Keratinocyte (primary cell): ENCODE measurements around the gene ANTKMT. TPM values are rescaled to one million over a fixed set of nuclear protein-coding genes. Genes with fewer than 3 reads are reported as not detected.
A peak's percentile ranks its signal among the peaks of the same experiment; 100 is the strongest.

ENCODE experiments used
- DNase-seq: peaks from one replicate; pipeline ENCODE4 v3.0.0-alpha.2; 2011; ENCODE audit warnings: low read depth, missing footprints, low spot score
- FAIRE-seq: peaks from 2 replicates; lab custom pipeline; 2011; peaks lifted over from hg19 to GRCh38; lab: Jason Lieb, UNC
- H2AFZ ChIP-seq: 2 replicates; pipeline ENCODE4 v1.6.0; 2012; ENCODE audit warnings: low read length, control low read depth, inconsistent platforms; ENCODE audit not compliant: control insufficient read depth
- H3K27ac ChIP-seq: 2 replicates; pipeline ENCODE4 v1.5.1; 2011; ENCODE audit warnings: low read length; ENCODE audit not compliant: control insufficient read depth, insufficient read depth
- H3K27me3 ChIP-seq: 3 replicates; pipeline ENCODE4 v1.6.0; 2011; ENCODE audit warnings: low read length; ENCODE audit not compliant: control insufficient read depth, insufficient read depth; ENCODE audit errors: extremely low read depth
- H3K36me3 ChIP-seq, 2 experiments: 2 replicates in 1 of 2; 3 replicates in 1 of 2; pipeline ENCODE4 v1.5.1; 2011; ENCODE audit warnings: low read length in 2 of 2, mild to moderate bottlenecking in 1 of 2; ENCODE audit not compliant: control insufficient read depth in 2 of 2, insufficient read depth in 2 of 2; ENCODE audit errors: extremely low read depth in 1 of 2
- H3K4me1 ChIP-seq: 3 replicates; pipeline ENCODE4 v1.5.1; 2011; ENCODE audit warnings: low read length; ENCODE audit not compliant: control insufficient read depth, insufficient read depth; ENCODE audit errors: extremely low read depth
- H3K4me2 ChIP-seq: 3 replicates; pipeline ENCODE4 v1.6.0; 2011; ENCODE audit warnings: low read depth, low read length; ENCODE audit not compliant: control insufficient read depth, insufficient read depth; ENCODE audit errors: extremely low read depth
- H3K4me3 ChIP-seq, 3 experiments: fragments of 200-600 bp in 1 of 3; sonication (generic) in 1 of 3; 2 replicates in 2 of 3; 3 replicates in 1 of 3; pipeline ENCODE4 v1.5.1; 2011 to 2016; ENCODE audit warnings: low read length in 3 of 3, mild to moderate bottlenecking in 3 of 3, control low read depth in 2 of 3, inconsistent platforms in 1 of 3, low read depth in 1 of 3, mixed read lengths in 1 of 3, mixed run types in 1 of 3, moderate library complexity in 1 of 3; ENCODE audit not compliant: control insufficient read depth in 2 of 3, insufficient read depth in 2 of 3; ENCODE audit errors: extremely low read depth in 1 of 3
- H3K79me2 ChIP-seq: 2 replicates; pipeline ENCODE4 v1.6.0; 2012; ENCODE audit warnings: low read length; ENCODE audit not compliant: control insufficient read depth, insufficient read depth
- H3K9ac ChIP-seq: 3 replicates; pipeline ENCODE4 v1.6.0; 2011; ENCODE audit warnings: low read length; ENCODE audit not compliant: control insufficient read depth, insufficient read depth; ENCODE audit errors: extremely low read depth
- H3K9me1 ChIP-seq: 3 replicates; pipeline ENCODE4 v1.6.0; 2011; ENCODE audit warnings: low read length; ENCODE audit not compliant: control insufficient read depth, insufficient read depth; ENCODE audit errors: extremely low read depth
- H3K9me3 ChIP-seq: 2 replicates; pipeline ENCODE4 v1.5.1; 2012; ENCODE audit warnings: low read depth, low read length; ENCODE audit not compliant: control insufficient read depth
- H4K20me1 ChIP-seq: 3 replicates; pipeline ENCODE4 v1.6.0; 2011; ENCODE audit warnings: low read length; ENCODE audit not compliant: control insufficient read depth, insufficient read depth; ENCODE audit errors: extremely low read depth
- EZH2 ChIP-seq: IDR thresholded peaks from one replicate; pipeline ENCODE4 v1.6.1; 2012; ENCODE audit warnings: inconsistent platforms, mild to moderate bottlenecking, low read length, moderate library complexity
- dilution Hi-C: fragments of 300-500 bp; cut with MboI; formaldehyde crosslinking; loops from one replicate; pipeline ENCODE4 v1.7.0; 2020; ENCODE audit warnings: low sequenced_read_pairs; ENCODE audit not compliant: extremely low pct_ligation_motif_present
- polyA plus RNA-seq, 5 experiments: library from polyadenylated mRNA; depleted of rRNA in 3 of 5; stranded (reverse) in 3 of 5; stranded (forward) in 1 of 5; unstranded in 1 of 5; fragments of >200 nt; gene quantifications; 1 replicate in 1 of 5; 2 replicates in 3 of 5; 3 replicates in 1 of 5; pipeline versions ENCODE4 v1.2.1 to v1.2.3, GENCODE V29; 2011 to 2012; ENCODE audit warnings: missing spikeins in 2 of 5, low read depth in 1 of 5, low replicate concordance in 1 of 5
- TF ChIP-seq, protein P1 (sequence below), 3 experiments: IDR thresholded peaks in 1 of 3; conservative IDR thresholded peaks in 1 of 3; optimal IDR thresholded peaks in 1 of 3; 2 replicates in 2 of 3; 3 replicates in 1 of 3; pipeline versions ENCODE3 to v1.5.1; 2011; ENCODE audit warnings: low read length in 3 of 3, mild to moderate bottlenecking in 3 of 3, moderate library complexity in 2 of 3, control low read depth in 1 of 3, inconsistent platforms in 1 of 3; ENCODE audit not compliant: insufficient read depth in 2 of 3; ENCODE audit errors: extremely low read depth in 1 of 3

ANTKMT gene
- polyA plus RNA-seq, 1 donor (not counting 4 experiments of a cell fraction or from before 2014, with no cell fraction given): 5.6 TPM

DNA sequence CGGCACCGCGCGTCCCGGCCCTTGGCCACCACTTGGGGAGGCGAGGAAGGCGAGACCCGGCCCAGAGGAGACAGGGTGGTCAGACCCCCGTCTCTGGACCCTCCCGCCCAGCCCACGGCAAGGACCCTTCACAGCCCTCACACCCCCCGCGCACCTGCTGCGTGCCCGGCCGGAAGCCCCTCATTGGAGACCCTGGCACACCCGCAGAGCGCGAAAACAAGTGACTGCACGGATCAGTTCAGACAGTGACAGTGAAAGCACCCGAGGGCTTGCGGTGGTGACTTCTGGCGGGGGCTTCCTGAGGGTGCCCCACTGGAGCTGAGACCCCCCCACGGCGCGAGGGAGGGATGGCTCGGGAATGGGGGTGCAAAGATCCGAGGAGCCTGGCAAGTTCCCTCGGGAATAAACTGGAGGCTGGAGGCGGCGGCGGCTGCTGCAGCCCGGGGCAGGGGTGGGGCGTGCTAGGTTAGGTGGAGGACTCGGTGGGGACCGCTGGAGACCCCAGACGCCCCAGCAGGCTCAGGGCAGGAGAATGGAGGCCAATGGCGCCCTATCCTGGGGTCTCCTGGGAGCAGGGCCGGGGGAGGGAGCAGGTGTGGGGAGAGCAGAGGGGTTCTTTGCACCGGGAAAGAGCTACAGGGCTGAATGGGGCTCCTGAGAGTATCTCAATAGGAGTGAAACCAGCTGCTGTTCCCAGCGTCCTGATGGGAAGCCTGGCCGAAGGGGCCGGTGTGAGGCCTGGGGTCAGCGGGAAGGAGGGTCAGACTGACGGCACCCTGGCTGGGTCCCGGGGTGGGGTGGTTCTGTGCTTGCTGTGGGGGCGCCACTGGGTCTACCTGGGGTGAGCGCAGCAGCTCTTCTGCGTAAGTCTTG is 14.5 kb upstream of the ANTKMT start:
- Histone ChIP-seq H3K27ac (no peak overlapping the region), H3K9me1 (no peaks in the 10 kb centered on the region), H3K79me2 (no peaks in the 10 kb centered on the region), H3K9ac (no peak overlapping the region), H3K9me3 (no peaks in the 10 kb centered on the region), H3K4me2 (no peak overlapping the region), H2AFZ (no peak overlapping the region), H3K27me3 (peaks cover 92% of the 10 kb centered on the region), H3K4me3 (peak overlapping the region in 1 of 3 experiments; percentile 10), H3K36me3 (no peaks in the 10 kb centered on the region), H3K4me1 (peaks cover 2% of the 10 kb centered on the region), H4K20me1 (peaks cover 5% of the 10 kb centered on the region)
- TF ChIP-seq, protein P1, sequence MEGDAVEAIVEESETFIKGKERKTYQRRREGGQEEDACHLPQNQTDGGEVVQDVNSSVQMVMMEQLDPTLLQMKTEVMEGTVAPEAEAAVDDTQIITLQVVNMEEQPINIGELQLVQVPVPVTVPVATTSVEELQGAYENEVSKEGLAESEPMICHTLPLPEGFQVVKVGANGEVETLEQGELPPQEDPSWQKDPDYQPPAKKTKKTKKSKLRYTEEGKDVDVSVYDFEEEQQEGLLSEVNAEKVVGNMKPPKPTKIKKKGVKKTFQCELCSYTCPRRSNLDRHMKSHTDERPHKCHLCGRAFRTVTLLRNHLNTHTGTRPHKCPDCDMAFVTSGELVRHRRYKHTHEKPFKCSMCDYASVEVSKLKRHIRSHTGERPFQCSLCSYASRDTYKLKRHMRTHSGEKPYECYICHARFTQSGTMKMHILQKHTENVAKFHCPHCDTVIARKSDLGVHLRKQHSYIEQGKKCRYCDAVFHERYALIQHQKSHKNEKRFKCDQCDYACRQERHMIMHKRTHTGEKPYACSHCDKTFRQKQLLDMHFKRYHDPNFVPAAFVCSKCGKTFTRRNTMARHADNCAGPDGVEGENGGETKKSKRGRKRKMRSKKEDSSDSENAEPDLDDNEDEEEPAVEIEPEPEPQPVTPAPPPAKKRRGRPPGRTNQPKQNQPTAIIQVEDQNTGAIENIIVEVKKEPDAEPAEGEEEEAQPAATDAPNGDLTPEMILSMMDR (optimal IDR thresholded peaks at IDR 0.05 in 1 of 3, IDR thresholded peaks at IDR 0.05 in 1 of 3, conservative IDR thresholded peaks at IDR 0.05 in 1 of 3; ENCODE audit: extremely low read depth in 1 of 3, insufficient read depth in 2 of 3, low read length in 3 of 3): peak in 1 of 3 experiments; percentile 4
- peak; percentile 90 for TF ChIP-seq EZH2
- dilution Hi-C loops: no loop called here
- DNase-seq (no peak), FAIRE-seq (no peak)

- Histone ChIP-seq H3K4me2 (no peak overlapping the region), H4K20me1 (peaks cover 5% of the 10 kb centered on the region), H3K4me3 (no peak overlapping the region), H3K9ac (no peak overlapping the region), H3K36me3 (no peaks in the 10 kb centered on the region), H2AFZ (no peak overlapping the region), H3K9me3 (no peaks in the 10 kb centered on the region), H3K27ac (no peak overlapping the region), H3K79me2 (no peaks in the 10 kb centered on the region), H3K27me3 (peaks cover 87% of the 10 kb centered on the region), H3K9me1 (no peaks in the 10 kb centered on the region), H3K4me1 (peaks cover 5% of the 10 kb centered on the region)
- TF ChIP-seq EZH2: no peak
- TF ChIP-seq, protein P1 (optimal IDR thresholded peaks at IDR 0.05 in 1 of 3, IDR thresholded peaks at IDR 0.05 in 1 of 3, conservative IDR thresholded peaks at IDR 0.05 in 1 of 3; ENCODE audit: extremely low read depth in 1 of 3, insufficient read depth in 2 of 3, low read length in 3 of 3): no peak
- FAIRE-seq (no peak), DNase-seq (no peak)
- dilution Hi-C loops: no loop called here
These were observed 13.8 kb upstream of the ANTKMT start for GRCh38 chr16:707062-707538.
